ENCODE data around the gene BACE1-AS.

BACE1-AS gene

DNA sequence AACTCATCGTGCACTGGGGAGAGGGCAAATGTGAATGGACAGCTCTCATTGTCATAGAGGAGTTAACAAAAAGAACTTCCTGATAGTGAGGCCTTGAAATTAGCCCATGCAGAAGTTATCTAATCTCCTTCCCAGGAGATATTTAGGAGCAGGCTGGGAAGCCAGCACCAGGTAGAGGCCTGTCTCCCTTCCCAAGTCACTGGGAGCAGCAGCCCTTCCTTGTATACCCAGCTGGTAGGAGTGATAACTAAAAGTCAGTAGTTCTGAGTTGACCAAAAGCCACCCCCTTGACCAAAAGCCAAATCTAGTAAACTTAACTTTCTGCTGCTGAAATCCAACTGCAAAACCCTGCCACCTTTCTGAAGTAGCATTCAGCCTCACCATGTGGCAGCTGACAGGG, 1.4 kb upstream of the BACE1-AS start:
- no peak for DNase-seq (ENCODE audit: insufficient read length, low spot score)
- no peak for FAIRE-seq
- TF ChIP-seq, protein P1, sequence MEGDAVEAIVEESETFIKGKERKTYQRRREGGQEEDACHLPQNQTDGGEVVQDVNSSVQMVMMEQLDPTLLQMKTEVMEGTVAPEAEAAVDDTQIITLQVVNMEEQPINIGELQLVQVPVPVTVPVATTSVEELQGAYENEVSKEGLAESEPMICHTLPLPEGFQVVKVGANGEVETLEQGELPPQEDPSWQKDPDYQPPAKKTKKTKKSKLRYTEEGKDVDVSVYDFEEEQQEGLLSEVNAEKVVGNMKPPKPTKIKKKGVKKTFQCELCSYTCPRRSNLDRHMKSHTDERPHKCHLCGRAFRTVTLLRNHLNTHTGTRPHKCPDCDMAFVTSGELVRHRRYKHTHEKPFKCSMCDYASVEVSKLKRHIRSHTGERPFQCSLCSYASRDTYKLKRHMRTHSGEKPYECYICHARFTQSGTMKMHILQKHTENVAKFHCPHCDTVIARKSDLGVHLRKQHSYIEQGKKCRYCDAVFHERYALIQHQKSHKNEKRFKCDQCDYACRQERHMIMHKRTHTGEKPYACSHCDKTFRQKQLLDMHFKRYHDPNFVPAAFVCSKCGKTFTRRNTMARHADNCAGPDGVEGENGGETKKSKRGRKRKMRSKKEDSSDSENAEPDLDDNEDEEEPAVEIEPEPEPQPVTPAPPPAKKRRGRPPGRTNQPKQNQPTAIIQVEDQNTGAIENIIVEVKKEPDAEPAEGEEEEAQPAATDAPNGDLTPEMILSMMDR (IDR thresholded peaks at IDR 0.05; ENCODE audit: insufficient read depth, missing control alignments), result no peak

GRCh38 chr11:117292616-117293015, 1.5 kb downstream of the BACE1-AS start:
- TF ChIP-seq, protein P1 (IDR thresholded peaks at IDR 0.05; ENCODE audit: insufficient read depth, missing control alignments), result no peak

DNA sequence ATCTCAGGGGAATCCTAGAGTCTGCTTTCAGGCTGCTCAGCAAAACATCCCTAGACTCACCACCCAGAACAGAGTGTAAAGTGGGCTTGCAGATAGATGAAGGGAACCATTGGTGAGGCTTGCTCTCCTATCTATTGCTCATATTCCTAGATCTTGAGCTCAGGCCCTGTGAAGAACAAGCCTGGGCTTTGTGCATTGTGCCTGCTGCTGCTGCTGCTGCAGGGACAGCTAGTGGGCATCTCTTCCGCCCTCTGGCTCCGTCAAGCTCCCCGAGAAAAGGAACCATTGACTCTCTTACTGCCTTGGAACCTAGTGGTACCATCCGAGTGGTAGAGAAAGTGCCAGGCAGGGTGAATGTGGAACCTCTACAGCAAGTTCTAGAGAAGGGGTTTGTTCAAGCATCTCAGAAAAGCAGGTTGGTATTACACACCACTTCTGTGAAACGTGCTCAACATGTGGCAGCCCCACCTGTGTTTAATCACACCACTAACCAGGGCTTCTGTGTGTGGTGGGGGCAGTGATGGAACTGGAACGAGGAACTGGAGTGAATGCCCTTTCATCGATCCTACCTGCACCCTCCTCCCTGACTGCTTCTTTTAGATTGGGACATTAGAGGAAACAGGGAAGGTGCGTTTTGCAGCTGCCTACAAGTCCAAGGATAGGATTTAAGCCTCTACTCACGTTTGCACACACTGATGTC, 4.4 kb downstream of the BACE1-AS start:
- no peak for DNase-seq (ENCODE audit: insufficient read length, low spot score)
- FAIRE-seq, result no peak
- TF ChIP-seq, protein P1 (IDR thresholded peaks at IDR 0.05; ENCODE audit: insufficient read depth, missing control alignments), result no peak

More at GRCh38 chr11:117292616-117293015, 1.5 kb downstream of the BACE1-AS start:
- DNase-seq (ENCODE audit: insufficient read length, low spot score), result no peak
- no peak for FAIRE-seq

DNA sequence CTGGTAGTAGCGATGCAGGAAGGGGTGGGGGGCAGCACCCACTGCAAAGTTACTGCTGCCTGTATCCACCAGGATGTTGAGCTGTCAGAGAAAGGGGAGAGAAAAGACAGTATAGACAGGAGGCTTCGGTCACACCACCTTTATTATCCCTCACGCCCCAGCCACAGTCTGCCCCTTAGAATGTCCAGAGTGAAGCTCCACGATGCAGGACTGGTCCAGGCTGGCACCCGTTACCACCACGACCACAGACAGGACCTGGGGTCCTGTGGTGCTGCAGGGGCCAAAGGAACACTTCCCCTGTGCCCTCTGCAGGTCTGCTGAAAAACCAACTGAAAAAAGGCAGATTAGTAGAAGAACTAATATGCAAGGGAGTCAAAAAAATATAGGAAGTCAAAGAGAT, 5.7 kb downstream of the BACE1-AS start:
- no peak for DNase-seq (ENCODE audit: insufficient read length, low spot score)
- TF ChIP-seq, protein P1 (IDR thresholded peaks at IDR 0.05; ENCODE audit: insufficient read depth, missing control alignments), result no peak

GRCh38 chr11:117298195-117298594, 7.0 kb downstream of the BACE1-AS start:
- DNase-seq (ENCODE audit: insufficient read length, low spot score), result no peak
- TF ChIP-seq, protein P1 (IDR thresholded peaks at IDR 0.05; ENCODE audit: insufficient read depth, missing control alignments), result no peak
- no peak for FAIRE-seq

More for the DNA sequence above, 5.7 kb downstream of the BACE1-AS start:
- FAIRE-seq, result no peak

- no peak for FAIRE-seq
- no peak for DNase-seq (ENCODE audit: insufficient read length, low spot score)
- TF ChIP-seq, protein P1 (IDR thresholded peaks at IDR 0.05; ENCODE audit: insufficient read depth, missing control alignments), result no peak
These were observed 8.5 kb downstream of the BACE1-AS start for GRCh38 chr11:117299351-117300282.

Data from D721Med (cell line).